SK-N-SH (cell line): Measurements from ENCODE around the gene NCLN. TPM values are rescaled to one million over a fixed set of nuclear protein-coding genes. Genes with fewer than 3 reads are reported as not detected.
"Not testable (repeated sequence)": the region's sequence is repeated elsewhere in the genome, so short reads cannot be mapped to it uniquely, and the experiment has no call there.

ENCODE experiments used
- CTCF ChIA-PET: fragments of 300-600, 350-600 bp; formaldehyde crosslinking; extraction: SDS; loops from one replicate; lab custom pipeline; 2021; lab: Yijun Ruan, JAX
- POLR2A ChIA-PET: fragments of 350-600 bp; sonication (Branson Sonifier 250); formaldehyde crosslinking; extraction: SDS; loops from one replicate; lab custom pipeline; 2020; ENCODE audit warnings: antibody characterized with exemption, inconsistent platforms; lab: Yijun Ruan, JAX
- DNase-seq: peaks from one replicate; pipeline ENCODE4 v3.0.0; 2012
- H2AFZ ChIP-seq: fragments of 200-600 bp; sonication (generic); 2 replicates; pipeline ENCODE4 v1.8.1; 2016; ENCODE audit warnings: antibody characterized with exemption, mild to moderate bottlenecking, low read depth
- H3F3A ChIP-seq: fragments of 200-600 bp; sonication (generic); replicated peaks from 2 replicates; pipeline ENCODE3; 2016; ENCODE audit warnings: antibody characterized with exemption, mild to moderate bottlenecking; ENCODE audit not compliant: insufficient read depth
- H3K27ac ChIP-seq, 2 experiments: fragments of 200-500 bp in 1 of 2; fragments of 200-600 bp in 1 of 2; sonication (Bioruptor generic) in 1 of 2; sonication (generic), shearing (Covaris generic) in 1 of 2; 2 replicates each; pipeline versions ENCODE4 v1.5.1 to v1.6.1; 2014 to 2016; ENCODE audit warnings: low read depth in 2 of 2, inconsistent platforms in 1 of 2, low read length in 1 of 2, mild to moderate bottlenecking in 1 of 2, mixed read lengths in 1 of 2
- H3K27me3 ChIP-seq: fragments of 200-600 bp; sonication (generic), shearing (Covaris generic); 2 replicates; pipeline ENCODE4 v1.6.1; 2016; ENCODE audit warnings: mixed run types; ENCODE audit not compliant: insufficient read depth
- H3K36me3 ChIP-seq, 2 experiments: fragments of 200-500 bp in 1 of 2; fragments of 200-600 bp in 1 of 2; sonication (Bioruptor generic) in 1 of 2; sonication (generic) in 1 of 2; replicated peaks in 1 of 2; 2 replicates each; pipeline versions ENCODE3 to v1.5.1; 2014 to 2016; ENCODE audit warnings: low read length in 1 of 2, mild to moderate bottlenecking in 1 of 2; ENCODE audit not compliant: insufficient read depth in 2 of 2, control insufficient read depth in 1 of 2
- H3K4me1 ChIP-seq, 2 experiments: fragments of 200-500 bp in 1 of 2; fragments of 200-600 bp in 1 of 2; sonication (Bioruptor generic) in 1 of 2; sonication (generic), shearing (Covaris generic) in 1 of 2; 2 replicates each; pipeline versions ENCODE4 v1.5.1 to v1.6.1; 2014 to 2016; ENCODE audit warnings: low read depth in 1 of 2, low read length in 1 of 2, mixed run types in 1 of 2; ENCODE audit not compliant: insufficient read depth in 2 of 2, control insufficient read depth in 1 of 2
- H3K4me2 ChIP-seq: fragments of 200-600 bp; sonication (generic), shearing (Covaris generic); 2 replicates; pipeline ENCODE4 v1.6.1; 2017; ENCODE audit warnings: mixed run types
- H3K4me3 ChIP-seq, 2 experiments: fragments of 200-500 bp in 1 of 2; fragments of 200-600 bp in 1 of 2; sonication (Bioruptor generic) in 1 of 2; sonication (generic), shearing (Covaris generic) in 1 of 2; 2 replicates each; pipeline versions ENCODE4 v1.5.1 to v1.8.1; 2014 to 2016; ENCODE audit warnings: low read depth in 2 of 2, inconsistent platforms in 1 of 2, low read length in 1 of 2, mild to moderate bottlenecking in 1 of 2, mixed read lengths in 1 of 2, moderate library complexity in 1 of 2
- H3K79me2 ChIP-seq: fragments of 200-600 bp; sonication (generic); 2 replicates; pipeline ENCODE4 v1.8.1; 2017; ENCODE audit warnings: mild to moderate bottlenecking; ENCODE audit not compliant: insufficient read depth
- H3K9ac ChIP-seq: fragments of 200-600 bp; sonication (generic); 2 replicates; pipeline ENCODE4 v1.6.1; 2017; ENCODE audit warnings: mixed run types
- H3K9me2 ChIP-seq: fragments of 200-600 bp; sonication (generic); 2 replicates; pipeline ENCODE4 v1.6.1; 2017; ENCODE audit warnings: mixed run types
- H3K9me3 ChIP-seq: fragments of 200-600 bp; sonication (generic); 2 replicates; pipeline ENCODE4 v1.6.1; 2017; ENCODE audit warnings: mixed run types, mild to moderate bottlenecking, moderate library complexity
- H4K20me1 ChIP-seq: fragments of 200-600 bp; sonication (generic); 2 replicates; pipeline ENCODE4 v1.6.1; 2017; ENCODE audit warnings: mild to moderate bottlenecking, mixed run types; ENCODE audit not compliant: insufficient read depth
- CHD2 ChIP-seq: fragments of 150-350 bp; IDR thresholded peaks from 2 replicates; pipeline ENCODE4 v1.6.1; 2018; ENCODE audit warnings: low read length; ENCODE audit not compliant: partially characterized antibody
- EP300 ChIP-seq, 2 experiments: IDR thresholded peaks; 2 replicates each; pipeline versions ENCODE4 v1.4.0 to v1.6.1; 2012; ENCODE audit warnings: borderline replicate concordance in 1 of 2, low read depth in 1 of 2, low read length in 1 of 2
- EZH2phosphoT487 ChIP-seq: fragments of 200-600 bp; sonication (generic); IDR thresholded peaks from 2 replicates; pipeline ENCODE4 v1.6.1; 2017; ENCODE audit warnings: low read depth, mixed run types, mild to moderate bottlenecking, antibody characterized with exemption, moderate library complexity, borderline replicate concordance
- FOSL2 ChIP-seq: IDR thresholded peaks from 2 replicates; pipeline ENCODE4 v1.4.0; 2012; ENCODE audit warnings: low read depth, mild to moderate bottlenecking, moderate library complexity, borderline replicate concordance
- FOXJ3 ChIP-seq: sonication (generic); formaldehyde crosslinking; IDR thresholded peaks from 2 replicates; pipeline ENCODE4 v1.5.1; 2020; ENCODE audit warnings: mild to moderate bottlenecking, missing genetic modification reagents
- GATA2 ChIP-seq: sonication (generic); formaldehyde crosslinking; IDR thresholded peaks from 2 replicates; pipeline ENCODE4 v1.5.0; 2020; ENCODE audit warnings: mild to moderate bottlenecking, missing genetic modification reagents
- JUND ChIP-seq: IDR thresholded peaks from 2 replicates; pipeline ENCODE4 v1.4.0; 2012
- MEF2A ChIP-seq: IDR thresholded peaks from 2 replicates; pipeline ENCODE4 v1.4.0; 2012; ENCODE audit warnings: low read depth, borderline replicate concordance
- MXI1 ChIP-seq: IDR thresholded peaks from 2 replicates; pipeline ENCODE4 v1.6.1; 2012; ENCODE audit warnings: mild to moderate bottlenecking, low read depth, low read length, improper control_type of control experiment
- NFIC ChIP-seq: IDR thresholded peaks from 2 replicates; pipeline ENCODE4 v1.4.0; 2012; ENCODE audit warnings: borderline replicate concordance
- POLR2AphosphoS5 ChIP-seq: IDR thresholded peaks from 2 replicates; pipeline ENCODE4 v1.6.1; 2012; ENCODE audit warnings: low read depth, low read length
- RCOR1 ChIP-seq: fragments of 150-350 bp; IDR thresholded peaks from 2 replicates; pipeline ENCODE4 v1.6.1; 2017; ENCODE audit warnings: antibody characterized with exemption, low read length
- RFX5 ChIP-seq: IDR thresholded peaks from 2 replicates; pipeline ENCODE4 v1.6.1; 2012; ENCODE audit warnings: mild to moderate bottlenecking, improper control_type of control experiment, low read length
- RXRA ChIP-seq: IDR thresholded peaks from 2 replicates; pipeline ENCODE4 v1.4.0; 2012; ENCODE audit warnings: low read depth, mild to moderate bottlenecking, borderline replicate concordance
- SMC3 ChIP-seq: IDR thresholded peaks from 2 replicates; pipeline ENCODE4 v1.6.1; 2012; ENCODE audit warnings: low read depth, low read length, improper control_type of control experiment
- TAF1 ChIP-seq: IDR thresholded peaks from 2 replicates; pipeline ENCODE4 v1.6.1; 2012; ENCODE audit warnings: low read depth, mild to moderate bottlenecking, low read length, moderate library complexity, borderline replicate concordance
- TEAD4 ChIP-seq: IDR thresholded peaks from 2 replicates; pipeline ENCODE4 v1.4.0; 2012; ENCODE audit warnings: mild to moderate bottlenecking, borderline replicate concordance; ENCODE audit not compliant: insufficient read depth
- YY1 ChIP-seq: IDR thresholded peaks from 2 replicates; pipeline ENCODE4 v1.4.0; 2012; ENCODE audit warnings: low read depth, mild to moderate bottlenecking
- WGBS: methylation state at CpG from one replicate; pipeline ENCODE4 v1.1.6; 2017; ENCODE audit warnings: low lambda C conversion rate; 5-methylcytosine and 5-hydroxymethylcytosine counted together
- polyA plus RNA-seq, 3 experiments: library from polyadenylated mRNA; depleted of rRNA; stranded (reverse); fragments of >200 nt; gene quantifications; 2 replicates each; pipeline ENCODE4 v1.2.3, GENCODE V29; 2012
- TF ChIP-seq, protein P1 (sequence below): IDR thresholded peaks from 2 replicates; pipeline ENCODE4 v1.6.1; 2012; ENCODE audit warnings: mild to moderate bottlenecking, low read depth, low read length, moderate library complexity
- TF ChIP-seq, protein P2 (sequence below): IDR thresholded peaks from 2 replicates; pipeline ENCODE4 v1.4.0; 2012; ENCODE audit warnings: low read depth
- TF ChIP-seq, protein P3 (sequence below): fragments of 150-350 bp; IDR thresholded peaks from 2 replicates; pipeline ENCODE4 v1.6.1; 2016; ENCODE audit warnings: mild to moderate bottlenecking, low read depth, low read length

NCLN gene
- polyA plus RNA-seq, 1 of the 3 experiments (the other 2 are of a cell fraction), result 69.0 TPM

DNA sequence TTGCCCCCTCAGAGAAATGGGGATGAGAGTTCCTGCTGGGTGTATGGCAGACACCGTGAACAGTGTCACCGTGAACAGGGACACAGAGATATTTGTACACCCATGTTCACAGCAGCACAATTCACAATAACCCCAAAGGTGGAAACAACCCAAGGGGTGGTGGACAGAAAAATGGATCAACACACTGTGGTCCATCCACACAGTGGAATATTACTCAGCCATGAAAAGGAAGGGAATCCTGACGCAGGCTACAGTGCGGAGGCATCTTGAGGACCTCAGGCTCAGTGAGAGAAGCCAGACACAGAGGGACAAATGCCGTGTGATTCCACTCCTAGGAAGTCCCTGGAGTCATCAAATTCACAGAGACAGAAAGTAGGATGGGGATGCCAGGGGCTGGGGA is 31.1 kb downstream of the NCLN start:
- H3K79me2 ChIP-seq, result no peaks in the 10 kb centered on the region
- no peaks in the 10 kb centered on the region for H3F3A ChIP-seq
- no peaks in the 10 kb centered on the region for H3K27me3 ChIP-seq
- H3K4me3 ChIP-seq, result no peak overlapping the region
- CTCF ChIA-PET, result no interaction called here
- H3K9me3 ChIP-seq, result no peaks in the 10 kb centered on the region
- TF ChIP-seq MXI1 (no peak), CHD2 (no peak), FOSL2 (no peak), RXRA (no peak), TEAD4 (no peak), SMC3 (no peak), JUND (no peak), RFX5 (no peak), EZH2phosphoT487 (no peak), RCOR1 (no peak), MEF2A (no peak), NFIC (no peak), GATA2 (CRISPR knock-in tag) (no peak), TAF1 (no peak)
- TF ChIP-seq, protein P1, sequence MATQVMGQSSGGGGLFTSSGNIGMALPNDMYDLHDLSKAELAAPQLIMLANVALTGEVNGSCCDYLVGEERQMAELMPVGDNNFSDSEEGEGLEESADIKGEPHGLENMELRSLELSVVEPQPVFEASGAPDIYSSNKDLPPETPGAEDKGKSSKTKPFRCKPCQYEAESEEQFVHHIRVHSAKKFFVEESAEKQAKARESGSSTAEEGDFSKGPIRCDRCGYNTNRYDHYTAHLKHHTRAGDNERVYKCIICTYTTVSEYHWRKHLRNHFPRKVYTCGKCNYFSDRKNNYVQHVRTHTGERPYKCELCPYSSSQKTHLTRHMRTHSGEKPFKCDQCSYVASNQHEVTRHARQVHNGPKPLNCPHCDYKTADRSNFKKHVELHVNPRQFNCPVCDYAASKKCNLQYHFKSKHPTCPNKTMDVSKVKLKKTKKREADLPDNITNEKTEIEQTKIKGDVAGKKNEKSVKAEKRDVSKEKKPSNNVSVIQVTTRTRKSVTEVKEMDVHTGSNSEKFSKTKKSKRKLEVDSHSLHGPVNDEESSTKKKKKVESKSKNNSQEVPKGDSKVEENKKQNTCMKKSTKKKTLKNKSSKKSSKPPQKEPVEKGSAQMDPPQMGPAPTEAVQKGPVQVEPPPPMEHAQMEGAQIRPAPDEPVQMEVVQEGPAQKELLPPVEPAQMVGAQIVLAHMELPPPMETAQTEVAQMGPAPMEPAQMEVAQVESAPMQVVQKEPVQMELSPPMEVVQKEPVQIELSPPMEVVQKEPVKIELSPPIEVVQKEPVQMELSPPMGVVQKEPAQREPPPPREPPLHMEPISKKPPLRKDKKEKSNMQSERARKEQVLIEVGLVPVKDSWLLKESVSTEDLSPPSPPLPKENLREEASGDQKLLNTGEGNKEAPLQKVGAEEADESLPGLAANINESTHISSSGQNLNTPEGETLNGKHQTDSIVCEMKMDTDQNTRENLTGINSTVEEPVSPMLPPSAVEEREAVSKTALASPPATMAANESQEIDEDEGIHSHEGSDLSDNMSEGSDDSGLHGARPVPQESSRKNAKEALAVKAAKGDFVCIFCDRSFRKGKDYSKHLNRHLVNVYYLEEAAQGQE, result no peak
- TF ChIP-seq, protein P2, sequence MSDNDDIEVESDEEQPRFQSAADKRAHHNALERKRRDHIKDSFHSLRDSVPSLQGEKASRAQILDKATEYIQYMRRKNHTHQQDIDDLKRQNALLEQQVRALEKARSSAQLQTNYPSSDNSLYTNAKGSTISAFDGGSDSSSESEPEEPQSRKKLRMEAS, result no peak
- no peaks in the 10 kb centered on the region for H3K36me3 ChIP-seq
- H3K4me2 ChIP-seq, result no peak overlapping the region
- no peaks in the 10 kb centered on the region for H3K9me2 ChIP-seq
- DNase-seq, result no peak
- no peak overlapping the region for H3K27ac ChIP-seq
- H4K20me1 ChIP-seq, result no peaks in the 10 kb centered on the region
- H2AFZ ChIP-seq, result no peak overlapping the region
- no peaks in the 10 kb centered on the region for H3K4me1 ChIP-seq
- WGBS, result 87% methylated on average over 5 of the region's 5 CpGs
- POLR2A ChIA-PET, result no interaction called here
- H3K9ac ChIP-seq, result no peak overlapping the region

DNA sequence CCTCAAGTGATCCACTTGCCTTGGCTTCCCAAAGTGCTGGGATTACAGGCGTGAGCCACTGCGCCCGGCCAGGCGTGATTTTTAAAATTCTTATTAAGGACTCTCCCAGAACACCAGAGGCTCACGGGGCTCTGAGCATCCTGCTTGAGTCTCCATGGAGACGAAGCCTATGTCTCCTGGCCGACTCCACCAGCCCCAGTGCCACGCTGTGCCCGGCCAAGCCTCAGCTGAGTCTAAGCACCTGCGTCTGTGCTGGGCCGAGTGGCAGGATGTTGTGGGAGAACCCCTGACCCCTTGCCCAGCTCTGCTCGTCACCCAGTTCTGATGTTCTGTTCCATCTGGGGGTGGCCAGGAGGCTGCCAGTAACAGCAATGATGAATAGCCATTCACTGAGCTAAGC is 34.8 kb downstream of the NCLN start:
- POLR2A ChIA-PET, result no interaction called here
- Histone ChIP-seq H3F3A (no peaks in the 10 kb centered on the region), H3K4me1 (no peaks in the 10 kb centered on the region; a peak in 1 of 4 replicates), H3K4me3 (no peak overlapping the region), H3K9me3 (no peaks in the 10 kb centered on the region), H3K36me3 (no peaks in the 10 kb centered on the region), H3K27ac (no peak overlapping the region), H3K27me3 (no peaks in the 10 kb centered on the region), H3K4me2 (no peak overlapping the region), H2AFZ (no peak overlapping the region), H3K9me2 (no peaks in the 10 kb centered on the region), H3K79me2 (no peaks in the 10 kb centered on the region), H3K9ac (no peak overlapping the region), H4K20me1 (no peaks in the 10 kb centered on the region)
- CTCF ChIA-PET, result interaction anchor here (0.7 to 1.9 kb wide), 2 partner anchors 55 to 264 kb away, joined by 3 to 7 read pairs; no protein-coding TSS in a partner anchor
- WGBS, result 76% methylated on average over 7 of the region's 12 CpGs
- TF ChIP-seq POLR2AphosphoS5 (no peak), EP300 (IDR thresholded peaks at IDR 0.05; ENCODE audit: borderline replicate concordance in 1 of 2, low read depth in 1 of 2, low read length in 1 of 2) (no peak), NFIC (no peak), JUND (no peak), YY1 (no peak), FOXJ3 (CRISPR knock-in tag) (no peak)
- TF ChIP-seq, protein P3, sequence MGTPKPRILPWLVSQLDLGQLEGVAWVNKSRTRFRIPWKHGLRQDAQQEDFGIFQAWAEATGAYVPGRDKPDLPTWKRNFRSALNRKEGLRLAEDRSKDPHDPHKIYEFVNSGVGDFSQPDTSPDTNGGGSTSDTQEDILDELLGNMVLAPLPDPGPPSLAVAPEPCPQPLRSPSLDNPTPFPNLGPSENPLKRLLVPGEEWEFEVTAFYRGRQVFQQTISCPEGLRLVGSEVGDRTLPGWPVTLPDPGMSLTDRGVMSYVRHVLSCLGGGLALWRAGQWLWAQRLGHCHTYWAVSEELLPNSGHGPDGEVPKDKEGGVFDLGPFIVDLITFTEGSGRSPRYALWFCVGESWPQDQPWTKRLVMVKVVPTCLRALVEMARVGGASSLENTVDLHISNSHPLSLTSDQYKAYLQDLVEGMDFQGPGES, result no peak
- DNase-seq, result no peak

DNA sequence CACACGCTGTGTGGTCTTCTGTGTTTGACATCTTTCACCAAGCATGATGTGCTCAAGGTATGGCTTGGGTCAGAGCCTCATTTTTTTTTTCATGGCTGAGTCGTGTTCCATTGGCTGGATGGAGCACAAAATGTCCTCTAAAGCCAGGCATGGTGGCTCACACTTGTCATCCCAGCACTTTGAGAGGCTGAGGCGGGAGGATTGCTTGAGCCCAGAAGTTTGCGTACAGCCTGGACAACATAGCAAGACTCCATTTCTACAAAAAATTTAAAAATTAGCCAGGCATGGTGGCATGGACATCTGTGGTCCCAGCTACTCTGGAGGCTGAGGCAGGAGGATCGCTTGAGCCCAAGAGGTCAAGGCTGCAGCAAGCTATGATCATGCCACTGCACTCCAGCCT is 35.8 kb downstream of the NCLN start:
- H3K9me3 ChIP-seq, H3F3A ChIP-seq, H3K4me2 ChIP-seq, DNase-seq, H3K27me3 ChIP-seq, H3K36me3 ChIP-seq, H3K79me2 ChIP-seq, H4K20me1 ChIP-seq, H3K9ac ChIP-seq, H3K9me2 ChIP-seq, H3K4me1 ChIP-seq, H2AFZ ChIP-seq, H3K4me3 ChIP-seq, H3K27ac ChIP-seq, POLR2A ChIA-PET: not testable (repeated sequence)
- CTCF ChIA-PET, result interaction anchor here (1.0 to 3.5 kb wide), 3 partner anchors 11 to 54 kb away, joined by 3 to 17 read pairs (median 7); no protein-coding TSS in a partner anchor
- 86% methylated on average over 5 of the region's 5 CpGs for WGBS
